HG03457 (cell line): ENCODE measurements around the gene MTA3.
"Not testable (repeated sequence)": the region's sequence is repeated elsewhere in the genome, so short reads cannot be mapped to it uniquely, and the experiment has no call there.

Experiments used
- ATAC-seq: cut with Tn5 transposase; IDR thresholded peaks from one replicate; pipeline ENCODE4 v1.9.1; 2021; ENCODE audit warnings: moderate number of reproducible peaks; ENCODE audit not compliant: unreplicated experiment

Gene MTA3

DNA sequence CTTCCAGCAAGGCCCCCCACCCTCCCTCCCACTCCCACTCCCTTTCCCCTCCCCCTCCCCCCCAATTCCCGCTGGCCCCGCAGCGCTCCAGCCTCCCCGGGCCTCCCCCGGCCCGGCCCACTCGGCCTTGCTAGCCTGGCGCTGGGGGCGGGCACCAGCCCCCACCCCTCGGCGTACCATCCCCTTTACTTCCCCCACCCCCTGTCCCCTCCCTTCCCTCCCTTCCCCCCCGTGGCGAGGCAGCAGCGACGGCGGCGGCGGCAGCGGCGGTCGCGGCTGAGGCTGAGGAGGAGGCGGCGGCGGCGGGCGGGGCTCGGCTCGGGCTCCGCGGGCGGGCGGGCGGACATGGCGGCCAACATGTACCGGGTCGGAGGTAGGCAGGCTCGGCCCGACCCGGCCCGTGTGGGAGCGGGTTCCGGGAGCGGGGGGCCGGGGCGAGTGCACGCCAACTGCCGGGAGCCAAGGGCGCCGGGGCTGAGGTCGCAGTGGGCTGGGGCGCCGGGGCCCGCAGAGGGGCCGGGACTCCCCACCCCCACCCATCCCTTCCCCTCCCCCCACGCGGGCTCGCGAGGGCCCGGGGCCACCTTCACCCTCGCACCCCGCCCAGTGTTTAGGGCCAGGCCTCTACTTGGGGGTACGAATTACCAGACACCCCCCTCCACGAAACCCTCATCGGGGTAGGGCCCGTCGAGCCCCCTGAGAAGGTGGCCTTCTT lies at the start of gene MTA3:
Gene MTA3, plus strand, starts transcription at position 232 of the 715 bp plus-strand sequence. Its CDS starts 114 bp downstream, at position 346.
- ATAC-seq = no peak

DNA sequence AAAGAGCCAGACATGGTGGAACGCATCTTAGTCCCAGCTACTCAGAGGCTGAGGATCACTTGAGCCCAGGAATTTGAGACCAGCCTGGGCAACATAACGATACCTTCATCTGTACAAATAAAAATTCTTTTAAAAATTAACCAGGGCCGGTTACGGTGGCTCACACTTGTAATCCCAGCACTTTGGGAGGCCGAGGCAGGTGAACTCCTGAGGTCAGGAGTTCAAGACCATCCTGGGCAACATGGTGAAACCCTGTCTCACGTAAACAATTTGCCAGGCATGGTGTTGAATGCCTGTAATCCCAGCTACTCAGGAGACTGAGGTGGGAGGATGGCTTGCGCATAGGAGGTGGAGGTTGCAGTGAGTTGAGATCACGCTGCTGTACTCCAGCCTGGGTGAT lies 48.8 kb upstream of the MTA3 start:
- ATAC-seq = no peak

DNA sequence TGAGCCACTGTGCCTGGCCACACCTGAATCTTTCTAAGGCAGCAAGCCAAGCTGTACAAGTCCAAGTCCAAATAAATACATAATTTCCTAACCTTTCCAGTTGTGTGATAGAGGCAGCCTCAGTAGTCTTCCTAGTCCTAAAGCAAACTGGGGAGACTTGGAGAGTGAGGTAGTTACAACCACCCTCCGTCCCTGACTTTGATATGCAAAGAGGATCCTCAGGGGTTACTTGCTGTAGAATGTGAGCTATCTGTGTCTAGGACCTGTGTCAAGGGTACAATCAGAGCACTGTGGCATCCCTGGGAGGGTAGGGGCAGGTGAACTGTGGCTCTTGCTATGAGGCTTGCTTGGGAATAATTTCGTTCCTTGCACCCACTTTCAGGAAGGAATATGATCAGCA lies 46.4 kb upstream of the MTA3 start:
- ATAC-seq = no peak

DNA sequence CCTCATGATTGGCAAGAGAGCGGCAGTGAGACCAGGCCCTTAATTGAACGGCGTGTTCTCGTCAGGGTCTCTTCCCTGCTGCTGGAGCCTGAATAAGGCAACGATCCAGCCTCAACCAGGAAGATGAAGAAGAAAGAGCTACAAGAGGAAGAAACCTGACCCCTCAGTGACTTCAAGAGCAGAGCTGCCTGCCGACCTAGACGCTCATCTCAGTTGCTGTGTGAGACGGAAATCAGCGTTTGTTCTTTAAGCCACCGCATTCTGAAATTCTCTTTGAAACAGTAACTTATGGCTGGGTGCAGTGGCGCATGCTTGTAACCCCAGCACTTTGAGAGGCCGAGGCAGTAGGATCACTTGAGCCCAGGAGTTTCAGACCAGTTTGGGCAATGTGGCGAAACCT lies 45.1 kb upstream of the MTA3 start:
- no peak for ATAC-seq

DNA sequence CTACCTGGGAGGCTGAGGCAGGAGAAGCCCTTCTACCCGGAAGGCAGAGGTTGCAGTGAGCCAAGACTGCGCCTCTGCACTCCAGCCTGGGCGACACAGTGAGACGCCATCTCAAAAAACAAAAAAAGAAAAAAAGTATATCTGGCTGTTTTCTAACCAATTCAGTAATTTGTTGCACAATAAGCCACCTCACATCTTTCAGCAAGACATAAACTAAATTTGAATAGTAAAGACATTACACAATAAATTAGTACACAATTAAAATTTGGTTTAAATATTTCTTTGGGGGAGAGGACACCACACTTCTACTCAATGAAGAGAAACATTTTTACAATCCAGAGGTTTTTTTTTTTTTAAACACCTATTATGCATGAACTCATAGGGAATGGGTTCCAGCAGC lies 36.0 kb upstream of the MTA3 start:
- no peak for ATAC-seq

DNA sequence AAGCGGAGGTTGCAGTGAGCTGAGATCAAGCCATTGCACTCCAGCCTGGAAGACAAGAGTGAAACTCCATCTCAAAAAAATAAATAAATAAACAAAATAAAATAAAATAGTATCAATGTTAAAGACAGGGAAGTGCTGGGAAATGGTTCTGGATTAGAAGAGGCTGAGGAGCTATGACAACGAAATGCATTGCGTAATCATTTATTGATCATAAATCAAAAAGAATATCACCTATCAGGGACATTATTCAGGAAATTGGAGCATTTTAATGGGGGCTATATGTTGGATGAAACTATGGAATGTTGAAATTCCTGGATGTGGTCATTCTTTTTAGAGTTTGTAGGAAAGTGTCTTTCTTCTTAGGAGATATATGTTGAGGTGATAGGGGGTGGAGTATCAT lies 30.9 kb upstream of the MTA3 start:
- ATAC-seq = no peak

DNA sequence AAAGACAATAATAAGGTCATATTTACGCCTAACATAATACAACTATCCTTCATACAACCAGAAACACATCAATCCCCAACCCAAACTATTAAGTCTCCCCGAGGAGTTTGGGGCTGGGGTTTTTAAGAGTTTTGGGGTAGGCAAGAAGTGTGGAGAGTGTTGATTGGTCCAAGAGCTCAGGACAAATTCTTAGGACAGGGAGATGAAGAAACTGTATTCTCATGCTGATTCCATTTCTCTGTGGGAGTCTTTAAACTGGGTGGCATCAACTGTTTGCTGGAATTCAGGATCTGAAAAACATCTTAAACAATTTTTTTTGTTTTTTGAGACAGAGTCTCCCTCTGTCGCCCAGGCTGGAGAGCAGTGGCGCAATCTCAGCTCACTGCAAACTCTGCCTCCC lies 25.6 kb upstream of the MTA3 start:
- ATAC-seq = no peak

DNA sequence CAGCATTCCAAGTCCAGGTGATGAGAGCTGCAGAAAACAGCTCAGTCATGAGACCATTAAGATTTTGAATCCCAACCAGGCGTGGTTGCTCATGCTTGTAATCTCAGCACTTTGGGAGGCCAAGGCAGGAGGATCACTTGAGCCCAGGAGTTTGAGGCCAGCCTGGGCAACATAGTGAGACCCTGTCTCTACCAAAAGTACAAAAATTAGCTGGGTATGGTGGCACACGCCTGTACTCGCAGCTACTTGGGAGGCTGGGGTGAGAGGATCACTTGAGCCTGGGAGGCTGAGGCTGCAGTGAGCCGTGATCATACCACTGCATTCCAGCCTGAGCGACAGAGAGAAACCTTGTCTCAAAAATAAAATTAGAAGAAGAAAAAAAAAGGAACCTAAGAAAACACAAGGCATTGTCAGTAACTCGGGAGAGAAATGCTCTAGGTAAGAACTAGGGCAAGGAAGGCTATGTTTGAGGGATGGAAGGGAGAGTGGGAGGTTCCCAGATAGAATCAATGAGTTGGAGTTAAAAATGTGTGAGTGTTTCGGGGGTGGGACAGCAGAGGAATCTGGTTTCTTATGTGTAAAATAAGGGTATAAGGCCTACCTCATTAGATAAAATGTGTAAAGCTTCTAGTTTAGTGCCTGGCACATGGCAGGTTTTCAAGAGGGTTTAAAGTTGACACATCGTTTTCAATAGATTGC lies 23.3 kb upstream of the MTA3 start:
- no peak for ATAC-seq

DNA sequence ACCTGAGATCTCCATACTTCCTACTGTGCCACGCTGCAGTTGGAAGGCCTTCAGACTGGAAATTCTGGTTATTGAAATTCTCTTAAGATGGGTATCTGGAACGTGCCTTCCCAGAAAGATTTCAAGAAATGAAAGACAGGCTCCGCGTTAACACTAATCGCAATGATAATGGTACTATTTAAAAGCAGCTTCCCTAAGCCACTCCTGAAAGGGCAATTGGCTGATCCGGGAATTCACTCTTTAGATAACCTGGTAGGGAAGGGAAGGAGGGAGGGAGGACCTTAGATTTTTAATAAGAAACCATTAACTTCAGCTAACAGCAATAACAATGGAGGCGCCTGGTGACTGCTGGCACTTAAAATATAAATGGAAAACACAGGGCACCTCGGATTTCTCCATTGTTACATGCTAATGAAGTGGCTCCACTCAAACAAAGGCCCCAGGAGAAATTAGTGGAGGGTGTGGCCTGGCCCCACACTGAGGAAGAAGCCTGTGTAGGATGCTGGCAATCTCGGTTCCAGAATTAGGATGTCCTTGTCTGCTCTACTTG lies 22.5 kb upstream of the MTA3 start:
- no peak for ATAC-seq

DNA sequence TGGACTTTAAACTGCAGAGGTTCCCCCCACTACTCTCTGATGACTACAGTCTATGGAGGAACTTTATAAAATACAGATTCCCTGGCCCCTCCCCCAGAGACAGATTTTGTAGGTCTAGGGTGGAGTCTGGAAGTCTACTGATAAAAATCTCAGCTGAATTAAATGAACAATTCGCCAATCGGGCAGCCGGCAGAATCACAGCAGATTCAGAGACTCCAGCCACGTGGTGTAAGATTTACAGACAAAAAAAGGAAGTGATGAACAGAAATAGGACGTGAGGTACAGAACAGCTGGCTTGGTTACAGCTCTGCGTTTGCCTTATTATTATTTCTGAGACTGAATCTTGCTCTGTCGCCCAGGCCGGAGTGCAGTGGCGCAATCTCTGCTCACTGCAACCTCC lies 21.4 kb upstream of the MTA3 start:
- ATAC-seq = no peak

DNA sequence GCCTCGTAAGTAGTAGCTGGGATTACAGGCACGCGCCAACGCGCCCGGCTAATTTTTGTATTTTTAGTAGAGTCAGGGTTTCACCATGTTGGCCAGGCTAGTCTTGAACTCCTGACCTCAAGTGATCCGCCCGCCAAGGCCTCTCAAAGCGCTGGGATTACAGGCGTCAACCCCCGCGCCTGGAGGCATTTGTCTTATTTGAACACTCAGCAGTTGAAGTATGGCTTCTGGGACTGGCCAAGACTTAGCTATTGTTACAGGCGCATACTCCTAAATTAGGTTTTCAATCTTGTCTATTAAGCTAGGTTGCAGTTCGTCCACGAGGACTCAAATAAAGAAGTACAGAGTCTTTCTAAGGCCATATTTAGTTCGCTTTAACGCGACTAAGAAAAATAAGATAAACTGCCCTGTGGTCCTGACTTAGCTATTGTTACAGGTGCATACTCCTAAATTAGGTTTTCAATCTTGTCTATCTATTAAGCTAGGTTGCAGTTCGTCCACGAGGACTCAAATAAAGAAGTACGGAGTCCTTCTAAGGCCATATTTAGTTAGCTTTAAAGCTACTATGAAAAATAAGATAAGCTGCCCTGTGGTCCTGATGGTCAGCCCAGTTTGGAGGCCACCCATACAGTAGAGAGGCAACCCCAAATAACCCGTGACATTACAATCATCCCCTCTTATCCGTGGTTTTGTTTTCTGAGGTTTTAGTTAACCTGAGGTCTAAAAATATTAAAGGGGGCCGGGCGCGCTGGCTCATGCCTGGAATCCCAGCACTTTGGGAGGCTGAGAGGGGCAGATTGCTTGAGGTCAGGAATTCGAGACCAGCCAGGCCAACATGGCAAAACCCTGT lies 20.8 kb upstream of the MTA3 start:
- no peak for ATAC-seq

DNA sequence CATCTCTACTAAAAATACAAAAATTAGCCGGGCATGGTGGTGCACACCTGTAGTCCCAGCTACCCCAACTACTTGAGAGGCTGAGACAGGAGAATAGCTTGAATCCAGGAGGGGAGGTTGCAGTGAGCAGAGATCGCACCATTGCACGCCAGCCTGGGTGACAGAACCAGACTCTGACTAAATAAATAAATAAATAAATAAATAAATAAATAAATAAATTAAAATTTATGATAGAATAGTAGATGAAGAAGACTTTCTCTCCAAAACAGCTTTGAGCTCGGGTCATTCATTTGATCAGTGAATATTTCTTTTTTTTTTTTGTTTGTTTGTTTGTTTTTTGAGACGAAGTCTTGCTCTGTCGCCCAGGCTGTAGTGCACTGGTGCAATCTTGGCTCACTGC lies 17.6 kb upstream of the MTA3 start:
- ATAC-seq = no peak

DNA sequence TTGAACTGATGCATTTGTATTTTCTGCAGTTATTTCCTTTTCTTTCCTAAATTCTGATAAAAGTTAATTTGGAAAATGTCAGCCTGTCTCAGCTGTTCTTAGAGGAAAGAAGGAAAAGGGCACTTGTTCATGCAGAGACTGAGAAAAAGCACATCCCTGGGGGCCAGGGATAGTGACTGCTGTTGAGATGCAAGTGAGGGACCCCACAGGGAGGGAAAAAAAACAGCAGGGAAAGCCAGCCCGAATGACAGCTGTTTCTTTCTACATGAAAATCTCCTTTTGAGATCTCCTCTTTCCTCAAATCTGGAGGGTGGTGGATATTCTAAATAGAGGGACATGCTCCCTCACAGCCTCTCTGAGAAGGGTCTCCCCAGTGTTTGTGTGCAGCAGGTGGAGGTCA lies 14.0 kb upstream of the MTA3 start:
- no peak for ATAC-seq

DNA sequence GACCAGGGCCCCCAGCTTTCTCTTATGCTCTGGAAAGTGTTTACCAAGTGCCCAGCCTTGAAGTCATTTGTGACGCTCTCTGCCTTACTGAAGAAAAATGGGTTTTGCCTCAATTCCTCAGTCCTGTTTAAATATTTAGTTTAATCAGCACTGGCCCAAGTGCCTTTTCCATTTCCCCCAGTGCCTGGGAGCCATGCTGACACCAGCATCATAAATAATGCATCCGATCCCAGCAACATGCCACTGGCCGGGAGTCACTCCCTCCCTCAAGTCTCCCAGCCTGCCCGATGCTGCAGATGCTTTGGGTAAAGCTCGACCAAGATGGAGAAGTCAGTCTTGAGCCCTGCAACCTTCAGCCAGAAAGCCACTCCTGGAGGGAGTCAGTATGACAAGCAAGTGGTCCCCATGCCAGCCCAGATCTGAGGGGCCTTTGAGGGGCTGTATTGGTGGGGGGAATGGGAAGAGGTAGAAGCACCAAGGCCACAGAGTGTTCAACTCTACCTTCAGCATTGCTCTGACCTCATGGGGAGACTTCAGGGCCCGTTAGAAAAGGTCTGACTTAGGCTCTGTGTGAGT lies 12.0 kb upstream of the MTA3 start:
- no peak for ATAC-seq

DNA sequence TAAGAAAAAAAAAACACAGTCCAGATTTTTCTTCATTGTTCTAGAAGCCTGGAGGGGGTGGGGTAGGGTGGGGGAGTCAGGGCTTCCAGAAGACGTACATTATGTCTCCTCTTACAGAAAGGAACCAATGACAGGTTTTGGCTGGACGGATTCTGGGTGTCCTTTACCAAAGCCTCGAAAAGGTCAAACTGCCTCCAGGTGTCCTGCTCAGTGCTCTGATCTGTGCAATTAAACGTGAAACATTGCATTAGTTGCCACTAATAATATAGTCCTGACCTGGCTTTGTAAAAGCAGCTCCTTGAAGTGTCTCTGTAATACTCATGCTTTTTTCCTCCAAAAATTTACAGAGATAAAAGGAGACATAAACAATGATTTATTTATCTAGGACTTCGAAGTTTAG lies 11.1 kb upstream of the MTA3 start:
- no peak for ATAC-seq

DNA sequence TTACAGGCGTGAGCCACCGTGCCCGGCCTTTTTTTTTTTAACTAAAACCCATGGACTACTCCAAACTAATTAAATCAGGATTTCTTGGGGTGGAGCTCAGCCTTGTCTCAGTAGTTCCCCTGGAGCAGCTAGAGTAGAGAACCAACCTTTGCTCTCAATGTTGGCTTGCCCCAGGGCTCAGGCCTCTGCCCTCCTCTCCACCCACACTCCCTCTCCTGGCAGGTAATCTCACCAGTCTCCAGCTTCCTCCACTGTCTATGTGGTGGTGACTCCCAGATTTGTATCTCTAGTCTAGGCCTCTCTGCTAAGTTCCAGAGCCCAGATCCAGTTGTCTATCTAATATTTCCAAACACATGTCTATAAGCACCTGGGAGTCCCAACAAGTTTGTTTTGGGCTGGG lies 9.6 kb upstream of the MTA3 start:
- no peak for ATAC-seq

DNA sequence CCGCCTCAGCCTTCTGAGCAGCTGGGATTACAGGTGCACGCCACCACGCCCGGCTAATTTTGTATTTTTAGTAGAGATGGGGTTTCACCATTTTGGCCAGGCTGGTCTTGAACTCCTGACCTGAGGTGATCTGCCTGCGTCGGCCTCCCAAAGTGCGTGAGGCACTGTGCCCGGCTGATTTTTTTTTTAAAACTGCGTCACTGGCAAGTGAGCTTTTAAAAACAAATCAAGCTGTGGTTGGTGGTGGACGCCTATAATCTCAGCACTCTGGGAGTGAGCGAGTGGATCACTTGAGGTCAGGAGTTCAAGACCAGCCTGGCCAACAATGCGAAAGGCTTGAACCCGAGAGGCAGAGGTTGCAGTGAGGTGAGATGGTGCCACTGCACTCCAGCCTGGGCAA lies 8.3 kb upstream of the MTA3 start:
- ATAC-seq = not testable (repeated sequence)

DNA sequence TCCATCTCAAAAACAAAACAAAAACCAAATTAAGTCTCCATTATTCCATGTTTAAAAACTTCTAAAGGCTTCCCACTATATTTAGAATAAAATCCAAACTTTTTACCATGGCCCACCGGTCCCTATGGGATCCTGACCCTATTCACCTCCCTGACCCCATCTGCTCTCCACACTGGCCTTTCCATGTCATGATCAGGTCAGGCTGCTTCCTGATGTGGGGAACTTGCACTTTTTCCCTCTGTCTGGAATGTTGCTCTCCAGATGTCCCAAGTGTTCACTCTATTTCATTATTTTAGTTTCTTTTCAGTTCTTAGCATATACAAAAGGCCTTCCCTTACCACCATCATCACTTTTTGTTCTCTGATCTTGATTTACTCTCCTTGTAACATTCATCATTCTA lies 7.5 kb upstream of the MTA3 start:
- no peak for ATAC-seq

DNA sequence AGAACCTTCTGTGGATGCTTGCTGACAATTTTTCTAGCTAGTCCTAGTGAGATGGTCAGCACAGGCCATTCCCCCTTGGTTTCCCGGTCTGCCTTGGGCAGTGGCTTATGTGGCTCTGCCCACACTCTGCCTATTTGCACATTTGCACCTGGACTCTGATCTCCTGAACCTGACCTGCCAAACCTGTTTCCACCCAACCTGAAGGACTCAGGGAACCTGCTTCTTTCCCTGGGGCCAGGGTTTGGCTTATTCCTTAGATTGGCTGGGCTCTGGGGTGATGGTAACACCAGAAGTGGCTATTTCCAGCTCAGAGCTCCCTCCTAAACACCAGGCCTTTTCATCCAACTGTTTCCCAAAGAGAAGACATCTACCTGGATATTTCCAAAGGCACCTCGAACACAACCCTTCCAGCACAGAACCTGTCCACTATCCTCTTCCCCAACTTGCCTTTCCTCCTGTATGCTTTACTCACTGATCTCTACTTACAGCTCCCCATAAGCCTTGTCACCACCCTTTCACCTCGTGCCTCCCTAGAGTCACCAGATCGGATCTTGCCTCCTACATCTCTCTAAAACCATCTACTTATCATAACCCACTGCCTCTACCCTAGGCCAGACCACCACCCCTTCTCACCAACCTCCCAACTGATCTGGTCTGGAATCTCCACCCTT lies 5.8 kb upstream of the MTA3 start:
- ATAC-seq = no peak

DNA sequence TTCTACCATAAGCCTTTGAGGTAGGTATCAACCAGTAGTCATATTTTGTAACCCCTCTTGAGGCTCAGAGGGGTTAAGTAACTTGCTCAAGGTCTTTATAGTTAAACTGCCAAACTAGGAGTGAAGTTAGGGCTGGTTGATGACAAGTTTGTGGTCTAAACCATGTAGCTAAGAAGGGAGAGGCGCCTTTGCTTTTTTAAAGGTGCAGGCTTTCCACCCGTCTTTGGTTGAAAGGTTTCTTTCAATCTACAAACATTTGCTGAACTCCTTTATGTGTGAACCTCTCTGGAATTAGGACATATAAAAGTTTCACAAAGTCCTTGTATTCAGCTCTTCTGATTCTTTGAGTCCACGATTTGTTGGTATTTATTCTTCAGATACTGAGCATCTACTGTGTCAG lies 2.4 kb upstream of the MTA3 start:
- ATAC-seq = no peak

DNA sequence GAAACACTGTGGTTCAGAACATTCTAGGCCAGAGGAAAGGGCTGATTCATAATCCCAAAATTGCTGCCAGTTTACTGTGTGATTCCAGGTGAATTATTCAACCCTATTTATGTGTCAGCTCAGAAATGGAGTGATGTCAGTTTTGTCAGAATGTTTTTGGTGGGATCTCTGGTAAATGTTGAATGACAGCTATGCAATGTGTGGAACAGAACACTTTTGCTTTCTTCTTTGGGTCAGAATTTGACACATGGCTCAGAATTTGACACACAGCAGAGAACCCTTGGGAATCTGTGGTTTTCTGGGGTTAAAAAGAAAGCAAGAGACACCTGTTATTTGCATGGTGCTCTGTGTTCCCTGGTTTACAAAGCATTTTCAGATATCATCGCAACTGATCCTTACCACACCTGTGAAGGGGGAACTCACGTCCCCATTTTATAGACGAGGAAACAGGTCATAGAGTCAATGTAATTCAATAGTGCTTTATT lies 1.6 kb upstream of the MTA3 start:
- ATAC-seq = no peak
